ENCODE results near the gene ARHGAP28.
A peak's percentile ranks its signal among the peaks of the same experiment; 100 is the strongest.
"Not testable (repeated sequence)": the region's sequence is repeated elsewhere in the genome, so short reads cannot be mapped to it uniquely, and the experiment has no call there.

The ARHGAP28 gene

DNA sequence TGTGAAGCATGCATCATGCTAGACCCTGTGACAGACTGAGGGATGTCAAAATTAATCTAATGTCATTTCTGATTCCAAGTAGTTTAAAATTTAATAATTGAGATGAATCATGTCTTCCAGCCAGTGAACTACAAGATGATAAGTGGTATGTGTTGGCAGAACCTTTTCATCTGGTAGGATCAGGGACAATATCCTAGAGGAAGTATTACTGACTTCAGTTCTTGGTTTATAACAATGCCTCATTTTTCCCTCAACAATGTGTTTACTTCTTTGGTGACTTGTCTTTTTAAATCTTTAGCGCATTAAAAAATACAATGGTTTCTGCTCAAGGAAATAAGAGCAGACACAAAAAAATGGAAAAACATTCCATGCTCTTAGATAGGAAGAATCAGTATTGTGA is 69.4 kb downstream of the ARHGAP28 start:
- Mint-ChIP-seq H3K27ac (no peak overlapping the region), H3K4me3 (no peak overlapping the region), H3K9me3 (peaks cover 51% of the 10 kb centered on the region), H3K36me3 (ENCODE audit: low read depth) (peaks cover 61% of the 10 kb centered on the region), H3K4me1 (no peaks in the 10 kb centered on the region), H3K27me3 (ENCODE audit: low read depth, poor library complexity) (peaks cover 3% of the 10 kb centered on the region)
- TF ChIP-seq, protein P1, sequence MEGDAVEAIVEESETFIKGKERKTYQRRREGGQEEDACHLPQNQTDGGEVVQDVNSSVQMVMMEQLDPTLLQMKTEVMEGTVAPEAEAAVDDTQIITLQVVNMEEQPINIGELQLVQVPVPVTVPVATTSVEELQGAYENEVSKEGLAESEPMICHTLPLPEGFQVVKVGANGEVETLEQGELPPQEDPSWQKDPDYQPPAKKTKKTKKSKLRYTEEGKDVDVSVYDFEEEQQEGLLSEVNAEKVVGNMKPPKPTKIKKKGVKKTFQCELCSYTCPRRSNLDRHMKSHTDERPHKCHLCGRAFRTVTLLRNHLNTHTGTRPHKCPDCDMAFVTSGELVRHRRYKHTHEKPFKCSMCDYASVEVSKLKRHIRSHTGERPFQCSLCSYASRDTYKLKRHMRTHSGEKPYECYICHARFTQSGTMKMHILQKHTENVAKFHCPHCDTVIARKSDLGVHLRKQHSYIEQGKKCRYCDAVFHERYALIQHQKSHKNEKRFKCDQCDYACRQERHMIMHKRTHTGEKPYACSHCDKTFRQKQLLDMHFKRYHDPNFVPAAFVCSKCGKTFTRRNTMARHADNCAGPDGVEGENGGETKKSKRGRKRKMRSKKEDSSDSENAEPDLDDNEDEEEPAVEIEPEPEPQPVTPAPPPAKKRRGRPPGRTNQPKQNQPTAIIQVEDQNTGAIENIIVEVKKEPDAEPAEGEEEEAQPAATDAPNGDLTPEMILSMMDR (IDR thresholded peaks at IDR 0.05): no peak
- DNase-seq: no peak

DNA sequence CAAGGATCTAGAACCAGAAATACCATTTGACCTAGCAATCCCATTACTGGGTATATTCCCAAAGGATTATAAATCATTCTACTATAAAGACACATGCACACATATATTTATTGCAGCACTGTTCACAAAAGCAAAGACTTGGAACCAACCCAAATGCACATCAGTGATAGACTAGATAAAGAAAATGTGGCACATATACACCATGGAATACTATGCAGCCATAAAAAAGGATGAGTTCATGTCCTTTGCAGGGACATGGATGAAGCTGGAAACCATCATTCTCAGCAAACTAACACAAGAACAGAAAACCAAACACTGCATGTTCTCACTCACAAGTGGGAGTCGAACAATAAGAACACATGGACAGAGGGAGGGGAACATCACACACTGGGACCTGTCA is 70.8 kb downstream of the ARHGAP28 start:
- not testable (repeated sequence) for H3K4me3 Mint-ChIP-seq; H3K27ac Mint-ChIP-seq; H3K27me3 Mint-ChIP-seq (ENCODE audit: low read depth, poor library complexity); DNase-seq; H3K4me1 Mint-ChIP-seq
- peaks cover 63% of the 10 kb centered on the region for H3K9me3 Mint-ChIP-seq
- H3K36me3 Mint-ChIP-seq (ENCODE audit: low read depth): peaks cover 74% of the 10 kb centered on the region

DNA sequence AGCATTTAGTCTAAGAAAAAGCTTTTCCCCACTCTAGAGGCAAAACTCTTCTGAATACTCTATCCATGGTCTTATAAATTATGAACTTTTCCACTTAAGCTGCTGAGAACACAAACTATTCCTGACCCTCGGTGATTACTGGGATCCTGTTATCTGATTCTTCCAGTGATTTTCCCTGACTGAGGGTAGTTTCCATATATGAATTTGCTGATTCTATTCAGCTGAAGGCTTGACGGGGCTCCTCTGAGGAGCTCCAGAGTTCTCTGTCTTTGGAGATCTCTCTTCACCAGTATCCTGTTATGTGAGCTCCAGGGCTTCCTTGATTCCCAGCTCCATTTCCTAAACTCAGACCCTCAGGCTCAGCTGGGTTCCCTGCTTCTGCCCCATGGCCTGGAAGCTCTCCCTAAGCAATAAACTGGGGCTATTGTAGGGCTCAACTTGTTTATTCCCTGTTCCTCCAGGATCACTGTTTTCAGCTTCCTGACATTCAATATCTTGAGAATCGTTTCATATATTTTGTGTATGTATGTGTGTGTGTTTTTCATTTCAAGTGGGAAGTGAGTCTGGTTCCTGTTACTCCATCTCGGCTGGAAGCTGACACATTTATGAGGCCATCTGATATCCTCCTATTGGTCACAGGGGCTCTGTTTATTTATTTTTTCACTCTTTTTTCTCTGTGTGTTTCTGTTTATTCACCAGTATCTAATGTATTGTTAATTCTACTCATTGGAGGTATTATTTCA is 78.2 kb downstream of the ARHGAP28 start:
- no peak for DNase-seq
- Mint-ChIP-seq H3K4me3 (peak overlapping the region; percentile 31), H3K4me1 (peaks cover 30% of the 10 kb centered on the region), H3K27me3 (ENCODE audit: low read depth, poor library complexity) (no peaks in the 10 kb centered on the region), H3K36me3 (ENCODE audit: low read depth) (peaks cover 36% of the 10 kb centered on the region), H3K9me3 (peaks cover 45% of the 10 kb centered on the region), H3K27ac (peak overlapping the region; percentile 96)
- TF ChIP-seq, protein P1 (IDR thresholded peaks at IDR 0.05): no peak

DNA sequence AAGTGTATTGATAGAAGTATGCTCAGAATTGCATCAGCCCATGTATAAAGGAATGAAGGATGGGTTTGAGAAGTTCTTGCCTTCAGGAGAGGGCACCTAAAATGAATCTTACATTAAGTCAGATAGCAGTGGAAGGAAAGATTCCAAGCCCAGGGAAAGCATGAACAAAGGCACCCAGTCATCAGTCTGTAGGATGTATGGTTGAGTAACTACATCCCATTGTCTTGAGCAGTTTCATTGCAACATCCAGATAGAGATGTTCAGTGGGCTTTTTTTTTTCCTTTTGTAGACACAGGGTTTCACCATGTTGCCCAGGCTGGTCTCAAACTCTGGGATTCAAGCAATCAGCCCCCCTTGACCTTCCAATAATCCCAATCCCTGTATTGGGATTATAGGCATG is 80.7 kb downstream of the ARHGAP28 start:
- Mint-ChIP-seq H3K27ac (no peak overlapping the region), H3K27me3 (ENCODE audit: low read depth, poor library complexity) (no peaks in the 10 kb centered on the region), H3K4me1 (peaks cover 30% of the 10 kb centered on the region), H3K9me3 (peaks cover 42% of the 10 kb centered on the region), H3K36me3 (ENCODE audit: low read depth) (peaks cover 39% of the 10 kb centered on the region), H3K4me3 (no peak overlapping the region)
- TF ChIP-seq, protein P1 (IDR thresholded peaks at IDR 0.05): no peak
- DNase-seq: no peak

DNA sequence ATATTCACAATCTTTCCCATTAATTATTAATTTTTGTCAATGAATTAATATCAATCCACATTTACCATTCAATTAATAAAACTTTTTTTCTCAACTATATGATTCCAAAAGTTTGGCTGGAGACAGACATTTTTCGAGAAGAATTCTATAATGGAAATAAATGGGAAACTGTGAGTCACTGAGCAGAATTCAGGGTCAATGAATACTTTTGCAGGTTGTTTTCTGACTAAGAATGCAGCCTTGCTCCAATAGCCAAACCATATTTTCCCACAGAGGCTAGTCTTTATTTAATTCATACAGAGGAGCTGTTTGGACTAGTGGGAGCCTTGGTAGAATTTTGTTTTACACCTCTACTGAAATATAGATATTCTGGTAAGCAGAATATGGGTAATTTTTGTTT is 82.3 kb downstream of the ARHGAP28 start:
- H3K4me1 Mint-ChIP-seq: peaks cover 21% of the 10 kb centered on the region
- no peak overlapping the region for H3K27ac Mint-ChIP-seq
- H3K36me3 Mint-ChIP-seq (ENCODE audit: low read depth): peaks cover 47% of the 10 kb centered on the region
- TF ChIP-seq, protein P1 (IDR thresholded peaks at IDR 0.05): no peak
- peaks cover 51% of the 10 kb centered on the region for H3K9me3 Mint-ChIP-seq
- no peaks in the 10 kb centered on the region for H3K27me3 Mint-ChIP-seq (ENCODE audit: low read depth, poor library complexity)
- H3K4me3 Mint-ChIP-seq: no peak overlapping the region
- DNase-seq: no peak

DNA sequence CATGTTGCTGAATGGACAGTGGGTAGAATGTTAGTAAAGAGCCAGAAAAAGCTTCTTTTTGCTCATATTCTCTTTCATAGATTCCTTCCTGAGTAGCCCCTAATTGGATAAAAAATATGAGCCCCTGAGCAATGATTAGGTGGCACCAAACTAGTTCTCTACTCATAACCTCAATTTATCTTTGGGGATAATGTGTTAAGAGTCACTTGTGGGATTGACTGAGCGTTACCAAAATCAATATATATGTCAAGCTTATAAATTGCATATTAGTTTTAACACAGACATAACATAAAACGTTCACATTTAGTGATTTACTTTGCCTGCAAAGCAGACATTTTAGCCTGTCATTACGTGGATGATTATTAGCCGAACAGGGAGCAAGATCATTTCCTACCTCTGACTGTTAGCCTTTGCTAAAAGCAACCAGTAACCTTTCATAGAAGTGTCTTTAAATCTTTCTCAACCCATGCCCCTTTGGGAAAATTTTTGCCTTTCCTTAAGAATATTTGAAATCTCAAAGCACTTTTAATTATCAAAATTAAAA is 85.4 kb downstream of the ARHGAP28 start:
- H3K9me3 Mint-ChIP-seq: peaks cover 46% of the 10 kb centered on the region
- no peak overlapping the region for H3K4me3 Mint-ChIP-seq
- H3K4me1 Mint-ChIP-seq: no peaks in the 10 kb centered on the region
- H3K36me3 Mint-ChIP-seq (ENCODE audit: low read depth): peaks cover 45% of the 10 kb centered on the region
- no peak overlapping the region for H3K27ac Mint-ChIP-seq
- no peaks in the 10 kb centered on the region for H3K27me3 Mint-ChIP-seq (ENCODE audit: low read depth, poor library complexity)
- TF ChIP-seq, protein P1 (IDR thresholded peaks at IDR 0.05): no peak
- DNase-seq: no peak
